Measurements from ENCODE around the gene IFNAR2. TPM values are rescaled to one million over a fixed set of nuclear protein-coding genes. Genes with fewer than 3 reads are reported as not detected.

IFNAR2 gene
- 10.4 and 16.8 TPM in 2 replicates for polyA plus RNA-seq (2012; rRNA removed)
- 18.2 and 19.3 TPM in 2 replicates for polyA plus RNA-seq (2012; cell fraction: cytosol; rRNA removed)
- 5.3 and 9.4 TPM in 2 replicates for polyA plus RNA-seq (2012; cell fraction: nucleus; rRNA removed)

GRCh38 chr21:33229784-33230544, at the start of gene IFNAR2:
Gene IFNAR2 (plus strand): TSS chr21:33229938. CDS start chr21:33241923, 11,985 bp downstream.
- POLR2A ChIA-PET: interaction anchor here (0.7 kb wide), 1 partner anchor 111 kb away, joined by 4 read pairs; no protein-coding TSS in a partner anchor
- H3K9me2 ChIP-seq: no peaks in the 10 kb centered on the region

GRCh38 chr21:33185852-33186251, 43.9 kb upstream of the IFNAR2 start:
- Histone ChIP-seq H3K4me1 (ENCODE audit: control insufficient read depth in 1 of 2, insufficient read depth in 2 of 2, low read depth in 1 of 2, low read length in 1 of 2) (no peaks in the 10 kb centered on the region), H3K27ac (ENCODE audit: low read depth in 2 of 2, low read length in 1 of 2) (no peak overlapping the region), H3K36me3 (replicated peaks in 1 of 2; ENCODE audit: control insufficient read depth in 1 of 2, insufficient read depth in 2 of 2, low read length in 1 of 2) (no peaks in the 10 kb centered on the region), H3K4me3 (ENCODE audit: low read depth in 2 of 2, low read length in 1 of 2) (no peak overlapping the region), H3K4me2 (no peak overlapping the region), H2AFZ (ENCODE audit: low read depth) (no peak overlapping the region), H4K20me1 (ENCODE audit: insufficient read depth) (no peaks in the 10 kb centered on the region), H3K79me2 (ENCODE audit: insufficient read depth) (no peaks in the 10 kb centered on the region), H3K9me3 (no peaks in the 10 kb centered on the region), H3K9me2 (no peaks in the 10 kb centered on the region), H3K27me3 (ENCODE audit: insufficient read depth) (peaks cover 34% of the 10 kb centered on the region; the same call in 1 of the 2 replicates), H3F3A (replicated peaks; ENCODE audit: insufficient read depth) (no peaks in the 10 kb centered on the region), H3K9ac (no peak overlapping the region)
- ChIA-PET CTCF (interaction anchor here (3.0 kb wide), 1 partner anchor 11 kb away, joined by 25 read pairs; no protein-coding TSS in a partner anchor), POLR2A (no interaction called here)
- TF ChIP-seq TCF12 (IDR thresholded peaks at IDR 0.05): no peak
- no peak for TF ChIP-seq EZH2phosphoT487 (IDR thresholded peaks at IDR 0.05; ENCODE audit: borderline replicate concordance, low read depth)
- TF ChIP-seq USF1 (IDR thresholded peaks at IDR 0.05; ENCODE audit: borderline replicate concordance, low read depth): no peak
- no peak for TF ChIP-seq NFIC (IDR thresholded peaks at IDR 0.05; ENCODE audit: borderline replicate concordance)
- WGBS (ENCODE audit: low lambda C conversion rate): 28% methylated on average over 6 of the region's 6 CpGs
- DNase-seq: no peak

More at GRCh38 chr21:33229784-33230544, at the start of gene IFNAR2:
- H4K20me1 ChIP-seq (ENCODE audit: insufficient read depth): no peaks in the 10 kb centered on the region
- CTCF ChIA-PET: interaction anchor here (0.6 to 1.9 kb wide), 4 partner anchors 79 to 560 kb away, joined by 3 to 9 read pairs (median 4); no protein-coding TSS in a partner anchor
- under 1% methylated on average over 24 of the region's 95 CpGs for WGBS (ENCODE audit: low lambda C conversion rate)
- peak; percentile 97 for DNase-seq
- peak within 1 kb of the TSS; percentile 97 for H3K4me2 ChIP-seq
- TF ChIP-seq, protein P1, sequence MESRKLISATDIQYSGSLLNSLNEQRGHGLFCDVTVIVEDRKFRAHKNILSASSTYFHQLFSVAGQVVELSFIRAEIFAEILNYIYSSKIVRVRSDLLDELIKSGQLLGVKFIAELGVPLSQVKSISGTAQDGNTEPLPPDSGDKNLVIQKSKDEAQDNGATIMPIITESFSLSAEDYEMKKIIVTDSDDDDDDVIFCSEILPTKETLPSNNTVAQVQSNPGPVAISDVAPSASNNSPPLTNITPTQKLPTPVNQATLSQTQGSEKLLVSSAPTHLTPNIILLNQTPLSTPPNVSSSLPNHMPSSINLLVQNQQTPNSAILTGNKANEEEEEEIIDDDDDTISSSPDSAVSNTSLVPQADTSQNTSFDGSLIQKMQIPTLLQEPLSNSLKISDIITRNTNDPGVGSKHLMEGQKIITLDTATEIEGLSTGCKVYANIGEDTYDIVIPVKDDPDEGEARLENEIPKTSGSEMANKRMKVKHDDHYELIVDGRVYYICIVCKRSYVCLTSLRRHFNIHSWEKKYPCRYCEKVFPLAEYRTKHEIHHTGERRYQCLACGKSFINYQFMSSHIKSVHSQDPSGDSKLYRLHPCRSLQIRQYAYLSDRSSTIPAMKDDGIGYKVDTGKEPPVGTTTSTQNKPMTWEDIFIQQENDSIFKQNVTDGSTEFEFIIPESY (IDR thresholded peaks at IDR 0.05; ENCODE audit: borderline replicate concordance, low read depth): no peak
- TF ChIP-seq ELF1 (IDR thresholded peaks at IDR 0.05): 0 out of 2 replicates have a peak, but pooled peaks have one; percentile 10
- TF ChIP-seq MAX (IDR thresholded peaks at IDR 0.05; ENCODE audit: low read depth): 0 out of 2 replicates have a peak, but pooled peaks have one; percentile 5
- TF ChIP-seq USF1 (IDR thresholded peaks at IDR 0.05; ENCODE audit: borderline replicate concordance, low read depth): 0 out of 2 replicates have a peak, but pooled peaks have one; percentile 12
- peak; percentile 61 for TF ChIP-seq POLR2AphosphoS5 (IDR thresholded peaks at IDR 0.05; ENCODE audit: low read depth, low read length)
- H3K9me3 ChIP-seq: no peaks in the 10 kb centered on the region
- H3K27me3 ChIP-seq (ENCODE audit: insufficient read depth): peaks cover 4% of the 10 kb centered on the region; the same call in 1 of the 2 replicates
- peak within 1 kb of the TSS; percentile 92 for H3K9ac ChIP-seq
- peak within 1 kb of the TSS; percentile 73 to 87 for H3K27ac ChIP-seq (ENCODE audit: low read depth in 2 of 2, low read length in 1 of 2)
- peak within 1 kb of the TSS; percentile 92 for H2AFZ ChIP-seq (ENCODE audit: low read depth)
- peak within 1 kb of the TSS; percentile 89 to 97 for H3K4me3 ChIP-seq (ENCODE audit: low read depth in 2 of 2, low read length in 1 of 2)
- H3K79me2 ChIP-seq (ENCODE audit: insufficient read depth): peaks cover 35% of the 10 kb centered on the region
- H3K36me3 ChIP-seq (replicated peaks in 1 of 2; ENCODE audit: control insufficient read depth in 1 of 2, insufficient read depth in 2 of 2, low read length in 1 of 2): no peaks in the 10 kb centered on the region
- peaks cover 7 to 22% of the 10 kb centered on the region in 2 experiments; a peak in 3 of 4 replicates for H3K4me1 ChIP-seq (ENCODE audit: control insufficient read depth in 1 of 2, insufficient read depth in 2 of 2, low read depth in 1 of 2, low read length in 1 of 2)
- H3F3A ChIP-seq (replicated peaks; ENCODE audit: insufficient read depth): peaks cover 5% of the 10 kb centered on the region

All from SK-N-SH (cell line).